Nephron (organoid): ENCODE results near the gene SIVA1.

ENCODE experiments used
- H3K27ac Mint-ChIP-seq, 3 experiments: 2 replicates each; pipeline ENCODE4 v1.8.0; 2020; ENCODE audit warnings: mixed read lengths in 3 of 3, mild to moderate bottlenecking in 2 of 3, moderate library complexity in 1 of 3
- H3K27me3 Mint-ChIP-seq: 2 replicates; pipeline ENCODE4 v1.8.0; 2021; ENCODE audit warnings: low read depth, mild to moderate bottlenecking, moderate library complexity, mixed read lengths
- H3K36me3 Mint-ChIP-seq: 2 replicates; pipeline ENCODE4 v1.8.0; 2020; ENCODE audit warnings: low read depth, mixed read lengths
- H3K4me1 Mint-ChIP-seq: 2 replicates; pipeline ENCODE4 v1.8.0; 2020; ENCODE audit warnings: mixed read lengths
- H3K4me3 Mint-ChIP-seq, 3 experiments: 2 replicates each; pipeline ENCODE4 v1.8.0; 2020; ENCODE audit warnings: mild to moderate bottlenecking in 3 of 3, mixed read lengths in 3 of 3, moderate library complexity in 2 of 3
- H3K9me3 Mint-ChIP-seq: 2 replicates; pipeline ENCODE4 v1.8.0; 2020; ENCODE audit warnings: mixed read lengths
- TF ChIP-seq, protein P1 (sequence below), 3 experiments: fragments of 200-600 bp; sonication (generic); IDR thresholded peaks; one replicate each; pipeline ENCODE4 v1.5.0; 2021; ENCODE audit warnings: antibody characterized with exemption in 3 of 3; ENCODE audit not compliant: unreplicated experiment in 3 of 3

The SIVA1 gene

DNA sequence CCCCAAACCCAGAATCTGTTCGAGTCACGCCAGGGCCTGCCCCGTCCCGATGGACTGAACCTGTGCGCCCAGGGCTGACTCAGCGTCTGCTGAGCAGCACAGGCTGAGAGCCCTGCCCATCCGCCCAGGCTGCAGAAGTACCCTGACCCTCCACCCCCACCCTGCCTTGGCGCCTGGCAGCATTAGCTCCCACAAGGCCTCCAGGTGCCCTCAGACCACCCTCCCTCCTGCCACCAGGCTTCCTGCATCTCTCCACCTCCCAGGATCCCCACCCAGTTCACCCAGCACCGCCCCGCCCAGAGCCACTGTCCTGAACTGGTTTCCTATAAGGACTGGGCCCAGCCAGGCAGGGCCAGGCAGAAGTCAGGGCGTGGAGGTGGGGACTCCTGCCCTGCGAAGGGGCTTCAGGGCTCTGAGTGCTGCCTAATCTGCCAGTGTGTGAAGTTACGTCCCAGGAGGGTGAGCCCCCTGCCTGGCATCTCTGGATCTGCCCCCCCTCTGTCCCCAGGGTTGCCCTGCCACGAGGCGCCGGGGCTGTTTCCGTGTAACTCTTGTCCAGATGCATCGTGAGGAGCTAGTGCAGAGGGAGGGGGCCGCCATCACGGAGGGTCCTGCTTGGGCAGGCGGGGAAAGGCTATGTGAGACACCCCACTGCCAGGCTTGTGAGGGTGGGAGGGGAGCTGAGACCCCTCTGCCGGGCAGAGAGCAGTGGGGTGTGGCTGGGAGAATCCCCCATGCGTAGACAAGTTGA is 19.8 kb upstream of the SIVA1 start:
- no peak overlapping the region for H3K4me3 Mint-ChIP-seq
- no peaks in the 10 kb centered on the region for H3K27me3 Mint-ChIP-seq
- H3K9me3 Mint-ChIP-seq = no peaks in the 10 kb centered on the region
- no peaks in the 10 kb centered on the region for H3K4me1 Mint-ChIP-seq
- no peak overlapping the region for H3K27ac Mint-ChIP-seq
- no peaks in the 10 kb centered on the region for H3K36me3 Mint-ChIP-seq
- TF ChIP-seq, protein P1, sequence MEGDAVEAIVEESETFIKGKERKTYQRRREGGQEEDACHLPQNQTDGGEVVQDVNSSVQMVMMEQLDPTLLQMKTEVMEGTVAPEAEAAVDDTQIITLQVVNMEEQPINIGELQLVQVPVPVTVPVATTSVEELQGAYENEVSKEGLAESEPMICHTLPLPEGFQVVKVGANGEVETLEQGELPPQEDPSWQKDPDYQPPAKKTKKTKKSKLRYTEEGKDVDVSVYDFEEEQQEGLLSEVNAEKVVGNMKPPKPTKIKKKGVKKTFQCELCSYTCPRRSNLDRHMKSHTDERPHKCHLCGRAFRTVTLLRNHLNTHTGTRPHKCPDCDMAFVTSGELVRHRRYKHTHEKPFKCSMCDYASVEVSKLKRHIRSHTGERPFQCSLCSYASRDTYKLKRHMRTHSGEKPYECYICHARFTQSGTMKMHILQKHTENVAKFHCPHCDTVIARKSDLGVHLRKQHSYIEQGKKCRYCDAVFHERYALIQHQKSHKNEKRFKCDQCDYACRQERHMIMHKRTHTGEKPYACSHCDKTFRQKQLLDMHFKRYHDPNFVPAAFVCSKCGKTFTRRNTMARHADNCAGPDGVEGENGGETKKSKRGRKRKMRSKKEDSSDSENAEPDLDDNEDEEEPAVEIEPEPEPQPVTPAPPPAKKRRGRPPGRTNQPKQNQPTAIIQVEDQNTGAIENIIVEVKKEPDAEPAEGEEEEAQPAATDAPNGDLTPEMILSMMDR (IDR thresholded peaks at IDR 0.05; ENCODE audit: unreplicated experiment in 3 of 3) = no peak

- H3K4me1 Mint-ChIP-seq = no peaks in the 10 kb centered on the region
- TF ChIP-seq, protein P1 (IDR thresholded peaks at IDR 0.05; ENCODE audit: unreplicated experiment in 3 of 3) = no peak
- H3K4me3 Mint-ChIP-seq = no peak overlapping the region
- no peaks in the 10 kb centered on the region for H3K27me3 Mint-ChIP-seq
- H3K27ac Mint-ChIP-seq = no peak overlapping the region
- H3K9me3 Mint-ChIP-seq = no peaks in the 10 kb centered on the region
- no peaks in the 10 kb centered on the region for H3K36me3 Mint-ChIP-seq
Observed at GRCh38 chr14:104734051-104734587, 18.8 kb upstream of the SIVA1 start.

DNA sequence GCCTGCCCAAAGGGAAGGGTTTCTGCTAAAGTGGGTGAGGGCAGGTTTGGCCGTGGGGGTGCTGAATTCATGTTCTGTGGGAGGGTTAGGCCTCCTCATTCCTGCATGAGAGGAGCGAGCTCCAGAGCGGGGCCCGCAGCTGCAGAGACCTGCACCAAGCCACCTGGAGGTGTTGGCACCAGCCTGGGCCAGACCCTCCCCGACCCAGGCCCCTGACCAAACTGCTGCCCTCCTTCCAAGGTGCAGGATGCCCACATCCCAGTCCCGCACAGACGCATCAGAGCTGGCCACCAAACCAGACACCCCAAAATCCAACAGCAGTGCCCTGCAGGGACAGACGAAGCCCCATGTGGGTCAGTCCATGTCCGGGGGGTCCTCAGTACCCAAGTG is 18.4 kb upstream of the SIVA1 start:
- TF ChIP-seq, protein P1 (IDR thresholded peaks at IDR 0.05; ENCODE audit: unreplicated experiment in 3 of 3) = no peak
- Mint-ChIP-seq H3K4me3 (no peak overlapping the region), H3K9me3 (no peaks in the 10 kb centered on the region), H3K27ac (no peak overlapping the region), H3K4me1 (no peaks in the 10 kb centered on the region), H3K27me3 (no peaks in the 10 kb centered on the region), H3K36me3 (no peaks in the 10 kb centered on the region)

- TF ChIP-seq, protein P1 (IDR thresholded peaks at IDR 0.05; ENCODE audit: unreplicated experiment in 3 of 3) = no peak
- no peak overlapping the region for H3K27ac Mint-ChIP-seq
- no peaks in the 10 kb centered on the region for H3K9me3 Mint-ChIP-seq
- no peaks in the 10 kb centered on the region for H3K4me1 Mint-ChIP-seq
- peaks cover 2% of the 10 kb centered on the region for H3K36me3 Mint-ChIP-seq
- H3K27me3 Mint-ChIP-seq = peaks cover 3% of the 10 kb centered on the region
- H3K4me3 Mint-ChIP-seq = no peak overlapping the region
Observed at GRCh38 chr14:104734991-104735779, 17.8 kb upstream of the SIVA1 start.

DNA sequence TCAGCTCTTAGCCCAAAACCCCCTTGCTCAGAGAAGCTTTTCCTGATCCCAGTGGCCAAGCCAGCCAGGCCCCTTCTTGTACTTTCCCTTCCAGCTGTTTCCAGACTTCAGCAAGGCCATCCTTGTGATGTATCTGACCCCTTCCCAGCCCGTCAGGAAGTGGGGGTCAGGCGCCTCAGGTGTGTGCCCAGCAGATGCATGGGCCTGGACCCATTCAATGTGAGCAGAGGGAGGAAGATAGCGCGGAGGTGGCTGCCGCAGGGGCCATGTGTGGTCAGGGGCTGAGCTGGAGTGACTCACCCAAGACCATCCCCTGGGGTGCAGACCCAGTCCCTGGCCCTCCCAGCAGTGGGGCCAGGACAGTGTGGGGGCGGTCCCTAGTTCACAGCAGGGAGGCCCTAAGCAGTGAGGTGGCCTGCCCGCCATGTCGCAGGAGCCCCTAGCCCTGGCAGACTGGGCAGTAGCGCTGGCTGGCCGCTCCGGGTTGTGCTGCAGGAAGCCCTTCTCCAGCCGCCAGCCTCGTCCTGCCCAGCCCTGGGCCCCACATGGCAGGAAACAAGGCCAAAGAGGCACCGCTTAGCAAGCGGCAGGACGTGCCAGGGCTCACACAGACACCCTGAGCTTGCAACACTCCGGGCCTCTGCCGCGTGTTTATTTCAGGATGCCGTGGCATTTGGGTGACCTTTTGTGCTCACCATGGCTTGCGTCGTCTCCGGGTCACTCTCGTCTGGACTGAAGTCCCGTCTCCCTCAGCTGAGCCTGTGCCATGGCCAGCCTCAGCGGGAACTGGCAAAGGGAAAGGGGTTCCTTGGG is 16.9 kb upstream of the SIVA1 start:
- H3K27me3 Mint-ChIP-seq = peaks cover 4% of the 10 kb centered on the region
- TF ChIP-seq, protein P1 (IDR thresholded peaks at IDR 0.05; ENCODE audit: unreplicated experiment in 3 of 3) = no peak
- H3K27ac Mint-ChIP-seq = peak overlapping the region in 1 of 3 experiments; percentile 48
- no peak overlapping the region for H3K4me3 Mint-ChIP-seq
- H3K4me1 Mint-ChIP-seq = no peaks in the 10 kb centered on the region
- H3K36me3 Mint-ChIP-seq = peaks cover 7% of the 10 kb centered on the region
- no peaks in the 10 kb centered on the region for H3K9me3 Mint-ChIP-seq
